HEK293 (cell line): Measurements from ENCODE around the gene NRG2.

ENCODE experiments used
- CTCF ChIA-PET: fragments of 350-600 bp; formaldehyde crosslinking; extraction: SDS; loops from one replicate; lab custom pipeline; 2021; ENCODE audit warnings: antibody characterized with exemption; lab: Yijun Ruan, JAX
- POLR2A ChIA-PET: fragments of 300-600 bp; formaldehyde crosslinking; extraction: SDS; loops from one replicate; lab custom pipeline; 2020; ENCODE audit warnings: antibody characterized with exemption, inconsistent platforms; lab: Yijun Ruan, JAX
- H3K27ac ChIP-seq: fragments of 200-500 bp; sonication (Bioruptor generic); 2 replicates; pipeline ENCODE4 v1.5.1; 2014; ENCODE audit warnings: low read depth, low read length, control low read depth, inconsistent platforms; ENCODE audit errors: extremely low read depth
- H3K36me3 ChIP-seq, 2 experiments: fragments of 200-500 bp in 1 of 2; sonication (Bioruptor generic) in 1 of 2; 1 replicate in 1 of 2; 2 replicates in 1 of 2; pipeline ENCODE4 v1.5.1; 2014 to 2017; ENCODE audit warnings: inconsistent platforms in 2 of 2, low read length in 2 of 2; ENCODE audit not compliant: control insufficient read depth in 2 of 2, insufficient read depth in 1 of 2
- H3K4me1 ChIP-seq: fragments of 200-500 bp; sonication (Bioruptor generic); 2 replicates; pipeline ENCODE4 v1.5.1; 2014; ENCODE audit warnings: mild to moderate bottlenecking, low read length, inconsistent platforms; ENCODE audit not compliant: control insufficient read depth, insufficient read depth
- H3K4me3 ChIP-seq: 2 replicates; pipeline ENCODE4 v1.5.1; 2011; ENCODE audit warnings: low read depth, mild to moderate bottlenecking, control low read depth, low read length, moderate library complexity
- H3K9me3 ChIP-seq: fragments of 200-500 bp; sonication (Bioruptor generic); 2 replicates; pipeline ENCODE4 v1.5.1; 2014; ENCODE audit warnings: low read depth, low read length, inconsistent platforms; ENCODE audit not compliant: control insufficient read depth, insufficient read depth
- BCL11A ChIP-seq: fragments of 450-650 bp; formaldehyde crosslinking; IDR thresholded peaks from 2 replicates; pipeline ENCODE4 v1.5.1; 2016; ENCODE audit warnings: low read depth, missing biosample characterization, missing genetic modification characterization
- GLI2 ChIP-seq: fragments of 450-650 bp; formaldehyde crosslinking; IDR thresholded peaks from 2 replicates; pipeline ENCODE4; 2017; ENCODE audit warnings: missing biosample characterization, missing genetic modification characterization, low read depth, borderline replicate concordance
- HOXC10 ChIP-seq: sonication (generic); formaldehyde crosslinking; IDR thresholded peaks from 2 replicates; pipeline ENCODE4 v1.8.1; 2023; ENCODE audit warnings: mild to moderate bottlenecking, missing genetic modification reagents
- RBAK ChIP-seq: fragments of 450-650 bp; formaldehyde crosslinking; IDR thresholded peaks from 2 replicates; pipeline ENCODE4 v1.5.1; 2016; ENCODE audit warnings: missing biosample characterization, missing genetic modification characterization
- SCRT1 ChIP-seq: fragments of 450-650 bp; formaldehyde crosslinking; IDR thresholded peaks from 2 replicates; pipeline ENCODE4 v1.5.1; 2016; ENCODE audit warnings: missing biosample characterization, missing genetic modification characterization, borderline replicate concordance
- SP7 ChIP-seq: fragments of 450-650 bp; formaldehyde crosslinking; IDR thresholded peaks from 2 replicates; pipeline ENCODE4 v1.5.1; 2016; ENCODE audit warnings: missing biosample characterization, missing genetic modification characterization
- TCF7L2 ChIP-seq: IDR thresholded peaks from 2 replicates; pipeline ENCODE4 v1.6.1; 2011; ENCODE audit warnings: low read depth, mild to moderate bottlenecking, inconsistent platforms, low read length, moderate library complexity, borderline replicate concordance
- ZBTB11 ChIP-seq: fragments of 450-650 bp; formaldehyde crosslinking; conservative IDR thresholded peaks from 2 replicates; pipeline ENCODE4 v1.5.1; 2016; ENCODE audit warnings: low read depth, missing biosample characterization, missing genetic modification characterization
- ZNF10 ChIP-seq: fragments of 450-650 bp; formaldehyde crosslinking; IDR thresholded peaks from 2 replicates; pipeline ENCODE4 v1.5.1; 2017; ENCODE audit warnings: missing biosample characterization, missing genetic modification characterization
- ZNF114 ChIP-seq: fragments of 450-650 bp; formaldehyde crosslinking; IDR thresholded peaks from 2 replicates; pipeline ENCODE4 v1.5.0; 2017; ENCODE audit warnings: missing biosample characterization, missing genetic modification characterization
- ZNF148 ChIP-seq: fragments of 450-650 bp; formaldehyde crosslinking; IDR thresholded peaks from 2 replicates; pipeline ENCODE4 v1.5.0; 2017; ENCODE audit warnings: missing biosample characterization, missing genetic modification characterization, borderline replicate concordance
- ZNF184 ChIP-seq: fragments of 450-650 bp; IDR thresholded peaks from 2 replicates; pipeline ENCODE4 v1.5.1; 2018; ENCODE audit warnings: missing biosample characterization, mild to moderate bottlenecking, missing genetic modification characterization
- ZNF311 ChIP-seq: fragments of 450-650 bp; formaldehyde crosslinking; IDR thresholded peaks from 2 replicates; pipeline ENCODE4 v1.5.1; 2017; ENCODE audit warnings: missing biosample characterization, missing genetic modification characterization, borderline replicate concordance
- ZNF341 ChIP-seq: fragments of 450-650 bp; formaldehyde crosslinking; IDR thresholded peaks from 2 replicates; pipeline ENCODE4; 2016; ENCODE audit warnings: low read depth, missing biosample characterization, missing genetic modification characterization
- ZNF354C ChIP-seq: fragments of 450-650 bp; formaldehyde crosslinking; IDR thresholded peaks from 2 replicates; pipeline ENCODE4 v1.5.1; 2016; ENCODE audit warnings: missing biosample characterization, missing genetic modification characterization, low read depth, borderline replicate concordance
- ZNF362 ChIP-seq: fragments of 450-650 bp; formaldehyde crosslinking; IDR thresholded peaks from 2 replicates; pipeline ENCODE4 v1.5.1; 2016; ENCODE audit warnings: missing biosample characterization, missing genetic modification characterization
- ZNF37A ChIP-seq: fragments of 450-650 bp; IDR thresholded peaks from 2 replicates; pipeline ENCODE4 v1.5.1; 2018; ENCODE audit warnings: missing biosample characterization, missing genetic modification characterization
- ZNF585B ChIP-seq: fragments of 450-650 bp; formaldehyde crosslinking; IDR thresholded peaks from 2 replicates; pipeline ENCODE4 v1.5.1; 2016; ENCODE audit warnings: missing biosample characterization, missing genetic modification characterization
- ZNF596 ChIP-seq: fragments of 450-650 bp; IDR thresholded peaks from 2 replicates; pipeline ENCODE4 v1.5.0; 2018; ENCODE audit warnings: missing biosample characterization, mild to moderate bottlenecking, missing genetic modification characterization, moderate library complexity
- ZNF623 ChIP-seq: fragments of 450-650 bp; formaldehyde crosslinking; IDR thresholded peaks from 2 replicates; pipeline ENCODE4 v1.5.1; 2016; ENCODE audit warnings: missing biosample characterization, missing genetic modification characterization
- ZNF658 ChIP-seq: fragments of 450-650 bp; formaldehyde crosslinking; IDR thresholded peaks from 2 replicates; pipeline ENCODE4; 2016; ENCODE audit warnings: missing biosample characterization, missing genetic modification characterization
- ZNF670 ChIP-seq: fragments of 450-650 bp; formaldehyde crosslinking; IDR thresholded peaks from 2 replicates; pipeline ENCODE4 v1.5.1; 2016; ENCODE audit warnings: missing biosample characterization, missing genetic modification characterization, low read depth
- ZNF701 ChIP-seq: fragments of 450-650 bp; formaldehyde crosslinking; IDR thresholded peaks from 2 replicates; pipeline ENCODE4 v1.5.1; 2016; ENCODE audit warnings: missing biosample characterization, missing genetic modification characterization
- ZNF704 ChIP-seq: fragments of 450-650 bp; formaldehyde crosslinking; IDR thresholded peaks from 2 replicates; pipeline ENCODE4 v1.5.1; 2016; ENCODE audit warnings: missing biosample characterization, missing genetic modification characterization
- ZNF791 ChIP-seq: fragments of 450-650 bp; formaldehyde crosslinking; IDR thresholded peaks from 2 replicates; pipeline ENCODE4 v1.5.1; 2016; ENCODE audit warnings: missing biosample characterization, missing genetic modification characterization

NRG2 gene

GRCh38 chr5:139852696-139853095, 190.4 kb downstream of the NRG2 start:
- no peak for TF ChIP-seq GLI2 (tag by site-specific recombination)
- CTCF ChIA-PET, result interaction anchor here (0.6 to 1.2 kb wide), 3 partner anchors 40 to 116 kb away, joined by 3 to 4 read pairs (median 3); no protein-coding TSS in a partner anchor
- H3K36me3 ChIP-seq, result peaks cover 0 to 30% of the 10 kb centered on the region in 2 experiments; a peak in 1 of 3 replicates
- no peak overlapping the region for H3K27ac ChIP-seq
- POLR2A ChIA-PET, result no interaction called here
- H3K4me1 ChIP-seq, result no peaks in the 10 kb centered on the region
- H3K9me3 ChIP-seq, result no peaks in the 10 kb centered on the region
- no peak overlapping the region for H3K4me3 ChIP-seq

- TF ChIP-seq ZNF596 (tag by site-specific recombination) (no peak), ZNF658 (tag by site-specific recombination) (no peak), ZNF362 (tag by site-specific recombination) (no peak), ZNF341 (tag by site-specific recombination) (no peak), ZNF704 (tag by site-specific recombination) (no peak), ZBTB11 (no peak), TCF7L2 (no peak), ZNF148 (tag by site-specific recombination) (no peak), ZNF791 (tag by site-specific recombination) (no peak), ZNF114 (no peak)
- CTCF ChIA-PET, result interaction anchor here (1.0 to 3.1 kb wide), 2 partner anchors 41 to 64 kb away, joined by 3 to 15 read pairs; no protein-coding TSS in a partner anchor
- H3K4me1 ChIP-seq, result no peaks in the 10 kb centered on the region
- H3K9me3 ChIP-seq, result no peaks in the 10 kb centered on the region
- no peak overlapping the region for H3K4me3 ChIP-seq
- no peak overlapping the region for H3K27ac ChIP-seq
- POLR2A ChIA-PET, result no interaction called here
- peaks cover 0 to 30% of the 10 kb centered on the region in 2 experiments; a peak in 1 of 3 replicates for H3K36me3 ChIP-seq
These were observed 191.5 kb downstream of the NRG2 start for GRCh38 chr5:139851558-139851957.

- Histone ChIP-seq H3K27ac (no peak overlapping the region), H3K9me3 (no peaks in the 10 kb centered on the region), H3K36me3 (peaks cover 0 to 30% of the 10 kb centered on the region in 2 experiments; a peak in 1 of 3 replicates), H3K4me1 (no peaks in the 10 kb centered on the region), H3K4me3 (no peak overlapping the region)
- ChIA-PET POLR2A (no interaction called here), CTCF (interaction anchor here (0.8 to 3.1 kb wide), 4 partner anchors 11 to 118 kb away, joined by 3 to 17 read pairs (median 13); no protein-coding TSS in a partner anchor)
- TF ChIP-seq BCL11A (no peak), ZNF354C (tag by site-specific recombination) (no peak), ZNF10 (no peak), ZNF585B (tag by site-specific recombination) (no peak), SCRT1 (no peak), SP7 (tag by site-specific recombination) (no peak), HOXC10 (no peak), ZNF623 (tag by site-specific recombination) (no peak), ZNF184 (no peak), ZNF311 (no peak), RBAK (no peak), ZNF701 (tag by site-specific recombination) (no peak), ZNF670 (tag by site-specific recombination) (no peak), ZNF37A (tag by site-specific recombination) (no peak)
These were observed 192.6 kb downstream of the NRG2 start for GRCh38 chr5:139850423-139851016.
